ENCODE measurements around the gene CA10.

Gene CA10

GRCh38 chr17:51764387-51764971 lies 394.0 kb downstream of the CA10 start:
- TF ChIP-seq, protein P1, sequence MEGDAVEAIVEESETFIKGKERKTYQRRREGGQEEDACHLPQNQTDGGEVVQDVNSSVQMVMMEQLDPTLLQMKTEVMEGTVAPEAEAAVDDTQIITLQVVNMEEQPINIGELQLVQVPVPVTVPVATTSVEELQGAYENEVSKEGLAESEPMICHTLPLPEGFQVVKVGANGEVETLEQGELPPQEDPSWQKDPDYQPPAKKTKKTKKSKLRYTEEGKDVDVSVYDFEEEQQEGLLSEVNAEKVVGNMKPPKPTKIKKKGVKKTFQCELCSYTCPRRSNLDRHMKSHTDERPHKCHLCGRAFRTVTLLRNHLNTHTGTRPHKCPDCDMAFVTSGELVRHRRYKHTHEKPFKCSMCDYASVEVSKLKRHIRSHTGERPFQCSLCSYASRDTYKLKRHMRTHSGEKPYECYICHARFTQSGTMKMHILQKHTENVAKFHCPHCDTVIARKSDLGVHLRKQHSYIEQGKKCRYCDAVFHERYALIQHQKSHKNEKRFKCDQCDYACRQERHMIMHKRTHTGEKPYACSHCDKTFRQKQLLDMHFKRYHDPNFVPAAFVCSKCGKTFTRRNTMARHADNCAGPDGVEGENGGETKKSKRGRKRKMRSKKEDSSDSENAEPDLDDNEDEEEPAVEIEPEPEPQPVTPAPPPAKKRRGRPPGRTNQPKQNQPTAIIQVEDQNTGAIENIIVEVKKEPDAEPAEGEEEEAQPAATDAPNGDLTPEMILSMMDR (IDR thresholded peaks at IDR 0.05; ENCODE audit: low read depth, low read length, poor library complexity, severe bottlenecking) = peak; percentile 84
- no peak for TF ChIP-seq EZH2phosphoT487 (IDR thresholded peaks at IDR 0.05; ENCODE audit: borderline replicate concordance, low read length)
- H4K20me1 ChIP-seq (ENCODE audit: control insufficient read depth, insufficient read depth, low read depth, low read length) = no peaks in the 10 kb centered on the region

GRCh38 chr17:51763058-51763457 lies 395.5 kb downstream of the CA10 start:
- H4K20me1 ChIP-seq (ENCODE audit: control insufficient read depth, insufficient read depth, low read depth, low read length) = no peaks in the 10 kb centered on the region
- no peak overlapping the region for H3K4me2 ChIP-seq (ENCODE audit: low read length)
- H3K36me3 ChIP-seq (ENCODE audit: control insufficient read depth, low read length) = no peaks in the 10 kb centered on the region
- no peaks in the 10 kb centered on the region for H3K9me3 ChIP-seq (ENCODE audit: control insufficient read depth, insufficient read depth, low read length)
- TF ChIP-seq, protein P1 (IDR thresholded peaks at IDR 0.05; ENCODE audit: low read depth, low read length, poor library complexity, severe bottlenecking) = no peak
- H3K27me3 ChIP-seq (ENCODE audit: control insufficient read depth, low read length) = peaks cover 3% of the 10 kb centered on the region; the same call in 1 of the 2 replicates
- H3K9me2 ChIP-seq (replicated peaks; ENCODE audit: control insufficient read depth, low read length) = no peaks in the 10 kb centered on the region
- H3K27ac ChIP-seq (ENCODE audit: low read depth, low read length) = no peak overlapping the region
- no peaks in the 10 kb centered on the region for H3F3A ChIP-seq (ENCODE audit: control insufficient read depth, insufficient read depth)
- H3K4me1 ChIP-seq (ENCODE audit: control insufficient read depth, low read length) = no peaks in the 10 kb centered on the region
- H3K79me2 ChIP-seq (ENCODE audit: control insufficient read depth, low read length) = no peaks in the 10 kb centered on the region
- H3K4me3 ChIP-seq (ENCODE audit: low read length) = no peak overlapping the region

More at GRCh38 chr17:51764387-51764971, 394.0 kb downstream of the CA10 start:
- H3K4me2 ChIP-seq (ENCODE audit: low read length) = no peak overlapping the region
- H3F3A ChIP-seq (ENCODE audit: control insufficient read depth, insufficient read depth) = no peaks in the 10 kb centered on the region
- no peak overlapping the region for H3K4me3 ChIP-seq (ENCODE audit: low read length)
- no peaks in the 10 kb centered on the region for H3K9me3 ChIP-seq (ENCODE audit: control insufficient read depth, insufficient read depth, low read length)
- H3K79me2 ChIP-seq (ENCODE audit: control insufficient read depth, low read length) = no peaks in the 10 kb centered on the region
- no peaks in the 10 kb centered on the region for H3K4me1 ChIP-seq (ENCODE audit: control insufficient read depth, low read length)
- H3K36me3 ChIP-seq (ENCODE audit: control insufficient read depth, low read length) = no peaks in the 10 kb centered on the region
- no peak overlapping the region for H3K27ac ChIP-seq (ENCODE audit: low read depth, low read length)
- H3K27me3 ChIP-seq (ENCODE audit: control insufficient read depth, low read length) = peaks cover 3% of the 10 kb centered on the region; the same call in 1 of the 2 replicates
- no peaks in the 10 kb centered on the region for H3K9me2 ChIP-seq (replicated peaks; ENCODE audit: control insufficient read depth, low read length)

- Histone ChIP-seq H3K27me3 (ENCODE audit: control insufficient read depth, low read length) (peaks cover under 1% of the 10 kb centered on the region; the same call in 1 of the 2 replicates), H3F3A (ENCODE audit: control insufficient read depth, insufficient read depth) (no peaks in the 10 kb centered on the region), H3K27ac (ENCODE audit: low read depth, low read length) (no peak overlapping the region), H3K4me1 (ENCODE audit: control insufficient read depth, low read length) (no peaks in the 10 kb centered on the region), H3K4me2 (ENCODE audit: low read length) (no peak overlapping the region), H3K4me3 (ENCODE audit: low read length) (no peak overlapping the region), H4K20me1 (ENCODE audit: control insufficient read depth, insufficient read depth, low read depth, low read length) (no peaks in the 10 kb centered on the region), H3K9me3 (ENCODE audit: control insufficient read depth, insufficient read depth, low read length) (no peaks in the 10 kb centered on the region), H3K79me2 (ENCODE audit: control insufficient read depth, low read length) (no peaks in the 10 kb centered on the region), H3K9me2 (replicated peaks; ENCODE audit: control insufficient read depth, low read length) (no peaks in the 10 kb centered on the region), H3K36me3 (ENCODE audit: control insufficient read depth, low read length) (no peaks in the 10 kb centered on the region)
- TF ChIP-seq, protein P1 (IDR thresholded peaks at IDR 0.05; ENCODE audit: low read depth, low read length, poor library complexity, severe bottlenecking) = no peak
- TF ChIP-seq EZH2phosphoT487 (IDR thresholded peaks at IDR 0.05; ENCODE audit: borderline replicate concordance, low read length) = no peak
Measured at GRCh38 chr17:51761105-51761504, 397.4 kb downstream of the CA10 start.

Data from DOHH2 (cell line).